ENCODE measurements around the gene CGNL1.

Gene CGNL1

GRCh38 chr15:57423599-57424140 is 47.4 kb downstream of the CGNL1 start:
- DNase-seq (ENCODE audit: low read depth in 2 of 2): no peak

GRCh38 chr15:57424628-57425405 is 48.5 kb downstream of the CGNL1 start:
- no peak for DNase-seq (ENCODE audit: low read depth in 2 of 2)

GRCh38 chr15:57425842-57426241 is 49.5 kb downstream of the CGNL1 start:
- DNase-seq (ENCODE audit: low read depth in 2 of 2): no peak

GRCh38 chr15:57427367-57427821 is 51.1 kb downstream of the CGNL1 start:
- DNase-seq (ENCODE audit: low read depth in 2 of 2): no peak

- no peak for DNase-seq (ENCODE audit: low read depth in 2 of 2)
Measured at GRCh38 chr15:57432141-57432741, 55.9 kb downstream of the CGNL1 start.

- no peak for DNase-seq (ENCODE audit: low read depth in 2 of 2)
Measured at GRCh38 chr15:57436166-57436565, 59.9 kb downstream of the CGNL1 start.

GRCh38 chr15:57436961-57437360 is 60.7 kb downstream of the CGNL1 start:
- no peak for DNase-seq (ENCODE audit: low read depth in 2 of 2)

- DNase-seq (ENCODE audit: low read depth in 2 of 2): no peak
Measured at GRCh38 chr15:57437564-57437963, 61.3 kb downstream of the CGNL1 start.

GRCh38 chr15:57438166-57438565 is 61.9 kb downstream of the CGNL1 start:
- no peak for DNase-seq (ENCODE audit: low read depth in 2 of 2)

GRCh38 chr15:57439128-57440027 is 63.1 kb downstream of the CGNL1 start:
- no peak for DNase-seq (ENCODE audit: low read depth in 2 of 2)

- no peak for DNase-seq (ENCODE audit: low read depth in 2 of 2)
Measured at GRCh38 chr15:57440167-57440566, 63.9 kb downstream of the CGNL1 start.

GRCh38 chr15:57440799-57441198 is 64.5 kb downstream of the CGNL1 start:
- no peak for DNase-seq (ENCODE audit: low read depth in 2 of 2)

GRCh38 chr15:57442335-57442734 is 66.0 kb downstream of the CGNL1 start:
- DNase-seq (ENCODE audit: low read depth in 2 of 2): no peak

- no peak for DNase-seq (ENCODE audit: low read depth in 2 of 2)
Measured at GRCh38 chr15:57443486-57443885, 67.2 kb downstream of the CGNL1 start.

- no peak for DNase-seq (ENCODE audit: low read depth in 2 of 2)
Measured at GRCh38 chr15:57444877-57445513, 68.7 kb downstream of the CGNL1 start.

GRCh38 chr15:57445872-57446271 is 69.6 kb downstream of the CGNL1 start:
- no peak for DNase-seq (ENCODE audit: low read depth in 2 of 2)

- no peak for DNase-seq (ENCODE audit: low read depth in 2 of 2)
Measured at GRCh38 chr15:57446393-57446792, 70.1 kb downstream of the CGNL1 start.

- DNase-seq (ENCODE audit: low read depth in 2 of 2): no peak
Measured at GRCh38 chr15:57451555-57451954, 75.2 kb downstream of the CGNL1 start.

GRCh38 chr15:57452090-57452754 is 75.9 kb downstream of the CGNL1 start:
- no peak for DNase-seq (ENCODE audit: low read depth in 2 of 2)

GRCh38 chr15:57455929-57456328 is 79.6 kb downstream of the CGNL1 start:
- no peak for DNase-seq (ENCODE audit: low read depth in 2 of 2)

- no peak for DNase-seq (ENCODE audit: low read depth in 2 of 2)
Measured at GRCh38 chr15:57456559-57456958, 80.3 kb downstream of the CGNL1 start.

Measured in activated CD4-positive, alpha-beta T cell treated with anti-CD3 and anti-CD28 coated beads for 24 hours (primary cell).